ENCODE measurements around the gene DENND5A.

DENND5A gene

DNA sequence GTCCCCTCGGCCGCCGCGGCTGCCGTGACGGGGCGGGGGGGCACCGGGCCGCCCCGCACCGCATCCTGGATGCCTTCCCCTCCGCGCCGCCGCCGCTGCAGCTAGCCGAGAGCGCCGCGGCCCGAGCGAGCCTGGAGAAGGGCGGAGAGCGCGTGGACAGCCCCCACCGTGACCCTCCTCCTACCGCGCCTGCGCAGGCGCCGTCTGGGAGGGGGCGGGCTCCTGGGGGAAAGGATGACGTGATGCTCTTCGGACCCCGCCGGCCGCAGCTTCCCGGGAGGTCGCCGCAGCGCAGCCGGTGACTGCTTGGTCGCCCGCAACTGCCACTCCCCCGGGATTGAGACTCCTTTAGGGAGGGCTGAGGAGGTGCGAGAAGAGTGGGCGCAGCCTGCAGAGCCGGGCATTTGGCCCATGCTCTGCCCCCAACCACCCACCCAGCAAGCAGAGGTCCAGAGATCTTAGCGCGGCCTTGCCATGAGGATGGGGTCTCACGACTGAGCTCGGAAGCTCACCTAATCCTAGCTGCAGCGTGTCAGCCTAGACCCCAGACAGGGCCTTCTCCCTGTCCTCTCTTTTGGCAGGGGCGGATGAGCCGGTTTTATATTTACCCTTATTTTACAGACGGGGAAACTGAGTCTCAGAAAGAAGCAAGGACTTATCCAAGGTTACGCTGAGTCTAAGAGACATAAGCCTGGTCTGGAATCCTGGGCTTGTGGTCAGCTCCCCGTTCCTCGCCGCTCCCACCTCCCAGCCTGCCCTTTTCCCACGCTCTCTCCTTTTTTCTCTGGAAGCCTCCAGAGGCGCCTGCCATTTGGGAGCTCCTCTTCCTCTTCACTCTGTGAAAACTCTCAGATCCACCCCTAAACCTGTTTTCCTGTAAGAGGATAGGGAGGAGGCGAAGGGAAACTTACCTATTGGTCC, at the start of gene DENND5A:
Gene DENND5A (minus strand): TSS at position 140 of the 921 bp plus-strand sequence. CDS start 281 bp downstream, outside the sequence.
- DNase-seq (ENCODE audit: insufficient read length, low spot score) (peak; percentile 58), FAIRE-seq (no peak)

GRCh38 chr11:9314291-9315077, 49.3 kb upstream of the DENND5A start, which contains the start of gene TMEM41B:
TMEM41B (minus strand) TSS chr11:9314593; CDS start chr11:9314441, 152 bp downstream.
- DNase-seq (ENCODE audit: insufficient read length, low spot score) = peak; percentile 98
- FAIRE-seq = peak; percentile 90

DNA sequence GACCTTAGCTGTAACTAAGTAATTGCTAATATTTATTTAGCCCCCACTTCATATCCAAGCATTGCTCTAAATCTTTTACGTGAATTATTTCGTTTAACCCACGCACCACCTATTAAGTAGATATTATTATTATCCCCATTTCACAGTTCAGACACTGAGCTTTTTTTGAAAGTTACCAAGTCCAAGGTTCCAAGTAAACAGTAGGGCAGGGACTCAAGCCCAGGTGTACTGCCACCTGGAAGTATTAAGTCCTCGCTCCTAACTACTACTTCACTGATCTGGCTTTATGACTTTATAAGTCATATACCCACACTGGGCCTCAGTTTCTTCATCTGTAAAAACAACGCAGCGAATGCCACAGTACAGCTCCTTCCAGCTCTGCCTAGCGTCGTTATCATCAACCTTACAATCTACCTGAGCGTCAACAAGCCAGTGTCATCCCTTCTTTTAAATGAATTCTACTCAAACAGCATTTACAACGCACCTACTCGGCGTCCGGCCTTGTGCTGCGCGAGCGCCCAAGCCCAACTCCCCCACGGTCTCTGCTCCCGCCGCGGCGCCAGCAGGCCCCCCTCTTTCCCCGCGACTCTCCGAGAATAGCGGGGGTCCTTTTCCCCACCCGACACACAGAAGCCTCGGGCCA, 48.6 kb upstream of the DENND5A start:
- no peak for FAIRE-seq
- peak; percentile 16 for DNase-seq (ENCODE audit: insufficient read length, low spot score)

GRCh38 chr11:9310485-9311090, 45.4 kb upstream of the DENND5A start:
- no peak for DNase-seq (ENCODE audit: insufficient read length, low spot score)
- no peak for FAIRE-seq

DNA sequence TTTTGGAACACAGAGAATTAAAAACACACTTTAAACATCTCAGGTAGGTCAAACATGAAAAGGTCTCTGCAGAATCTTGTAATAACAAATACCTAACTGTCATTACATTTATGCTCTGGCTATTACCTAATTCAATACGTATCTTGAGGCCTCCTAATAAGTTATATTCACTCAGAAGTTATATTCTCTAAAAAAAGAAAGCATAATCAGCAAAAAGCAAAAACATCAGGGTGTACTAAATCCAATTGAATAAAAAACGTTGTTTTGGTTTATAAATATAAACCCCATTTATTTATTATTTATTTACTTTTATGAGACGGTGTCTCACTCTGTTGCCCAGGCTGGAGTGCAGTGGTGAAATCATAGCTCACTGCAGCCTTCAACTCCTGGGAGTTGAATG, 39.0 kb upstream of the DENND5A start:
- FAIRE-seq (no peak), DNase-seq (ENCODE audit: insufficient read length, low spot score) (no peak)

DNA sequence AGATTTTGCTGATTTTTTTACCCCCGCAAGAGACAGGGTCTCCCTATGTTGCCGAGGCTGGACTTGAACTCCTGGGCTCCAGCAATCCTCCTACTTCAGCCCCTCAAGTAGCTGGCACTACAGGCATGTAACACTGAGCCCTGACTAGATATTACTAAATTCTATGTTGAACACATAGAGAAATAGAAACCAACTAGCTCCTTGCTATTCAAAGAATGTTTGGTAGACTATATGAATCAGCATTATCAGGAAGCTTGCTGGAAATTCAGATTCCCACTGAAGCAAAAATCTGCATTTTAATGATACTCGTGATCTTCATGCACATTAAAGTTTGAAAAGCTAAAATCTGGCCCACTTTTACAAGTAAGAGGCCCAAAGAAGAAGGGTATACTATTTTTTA, 37.3 kb upstream of the DENND5A start:
- no peak for DNase-seq (ENCODE audit: insufficient read length, low spot score)
- FAIRE-seq = no peak

DNA sequence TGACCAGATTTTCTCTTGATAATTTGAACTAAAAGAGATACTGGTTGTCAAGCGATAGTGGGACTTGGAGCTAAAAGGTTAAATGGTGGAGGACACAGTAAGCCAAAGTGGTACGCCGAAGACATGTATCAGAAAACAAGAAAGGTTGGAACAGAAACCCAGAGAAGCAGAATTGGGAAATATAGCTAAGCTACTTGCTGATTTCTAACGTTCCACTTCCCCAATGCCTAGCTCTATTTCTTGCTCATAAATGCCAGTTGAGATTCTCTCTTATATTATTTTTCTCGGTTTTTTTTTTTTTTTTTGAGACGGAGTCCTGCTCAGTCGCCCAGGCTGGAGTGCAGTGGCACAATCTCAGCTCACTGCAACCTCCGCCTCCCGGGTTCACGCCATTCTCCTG, 36.6 kb upstream of the DENND5A start:
- FAIRE-seq (no peak), DNase-seq (ENCODE audit: insufficient read length, low spot score) (no peak)

DNA sequence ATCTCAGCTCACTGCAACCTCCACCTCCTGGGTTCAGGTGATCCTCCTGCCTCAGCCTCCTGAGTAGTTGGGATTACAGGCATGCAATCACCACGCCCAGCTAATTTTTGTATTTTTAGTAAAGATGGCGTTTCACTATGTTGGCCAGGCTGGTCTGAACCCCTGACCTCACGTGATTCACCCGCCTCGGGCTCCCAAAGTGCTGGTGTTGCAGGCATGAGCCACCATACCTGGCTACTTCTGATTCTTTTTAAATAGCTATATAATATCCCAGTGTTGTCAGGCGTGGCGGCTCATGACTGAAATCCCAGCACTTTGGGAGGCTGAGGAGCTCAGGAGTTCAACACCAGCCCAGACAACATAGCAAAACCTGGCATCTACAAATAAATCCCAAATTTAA, 28.5 kb upstream of the DENND5A start:
- DNase-seq (ENCODE audit: insufficient read length, low spot score) (no peak), FAIRE-seq (no peak)

- FAIRE-seq = no peak
- DNase-seq (ENCODE audit: insufficient read length, low spot score) = no peak
Measured at GRCh38 chr11:9285850-9286587, 20.9 kb upstream of the DENND5A start.

- FAIRE-seq (peak; percentile 95), DNase-seq (ENCODE audit: insufficient read length, low spot score) (peak; percentile 30)
Measured at GRCh38 chr11:9280655-9281301, 15.6 kb upstream of the DENND5A start.

DNA sequence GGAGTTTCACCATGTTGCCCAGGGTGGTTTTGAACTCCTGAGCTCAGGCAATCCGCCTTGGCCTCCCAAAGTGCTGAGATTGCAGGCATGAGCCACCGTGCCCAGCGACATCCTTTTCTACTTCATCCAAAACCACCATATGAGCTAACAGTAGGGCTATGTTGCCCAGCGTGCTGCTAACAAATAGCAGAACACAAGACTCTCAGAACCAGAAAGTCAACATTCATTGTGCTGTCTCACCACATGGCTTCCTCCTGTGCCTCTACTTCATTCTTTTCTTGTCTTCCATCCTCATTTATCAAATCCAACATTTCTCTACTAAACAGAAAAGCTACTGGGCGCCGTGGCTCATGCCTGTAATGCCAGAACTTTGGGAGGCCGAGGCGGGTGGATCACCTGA, 12.0 kb upstream of the DENND5A start:
- DNase-seq (ENCODE audit: insufficient read length, low spot score) (no peak), FAIRE-seq (no peak)

DNA sequence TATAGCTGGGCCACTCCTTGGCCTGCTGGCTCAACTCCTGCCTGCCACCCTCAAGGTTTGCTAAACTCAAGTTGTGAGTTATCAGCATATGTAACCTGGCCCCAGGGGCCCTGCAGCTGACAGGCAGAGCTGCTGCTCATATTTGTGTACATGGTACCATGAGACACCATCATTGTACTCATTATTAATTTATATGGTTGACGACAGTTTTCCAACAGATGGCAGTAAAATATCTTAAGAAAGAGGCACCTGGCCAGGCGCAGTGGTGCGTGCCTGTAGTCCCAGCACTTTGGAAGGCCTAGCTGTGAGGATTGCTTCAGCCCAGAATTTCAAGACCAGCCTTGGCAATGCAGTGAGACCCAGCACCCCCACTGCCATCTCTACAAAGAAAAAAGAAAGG, 11.4 kb upstream of the DENND5A start:
- no peak for DNase-seq (ENCODE audit: insufficient read length, low spot score)
- FAIRE-seq = no peak

DNA sequence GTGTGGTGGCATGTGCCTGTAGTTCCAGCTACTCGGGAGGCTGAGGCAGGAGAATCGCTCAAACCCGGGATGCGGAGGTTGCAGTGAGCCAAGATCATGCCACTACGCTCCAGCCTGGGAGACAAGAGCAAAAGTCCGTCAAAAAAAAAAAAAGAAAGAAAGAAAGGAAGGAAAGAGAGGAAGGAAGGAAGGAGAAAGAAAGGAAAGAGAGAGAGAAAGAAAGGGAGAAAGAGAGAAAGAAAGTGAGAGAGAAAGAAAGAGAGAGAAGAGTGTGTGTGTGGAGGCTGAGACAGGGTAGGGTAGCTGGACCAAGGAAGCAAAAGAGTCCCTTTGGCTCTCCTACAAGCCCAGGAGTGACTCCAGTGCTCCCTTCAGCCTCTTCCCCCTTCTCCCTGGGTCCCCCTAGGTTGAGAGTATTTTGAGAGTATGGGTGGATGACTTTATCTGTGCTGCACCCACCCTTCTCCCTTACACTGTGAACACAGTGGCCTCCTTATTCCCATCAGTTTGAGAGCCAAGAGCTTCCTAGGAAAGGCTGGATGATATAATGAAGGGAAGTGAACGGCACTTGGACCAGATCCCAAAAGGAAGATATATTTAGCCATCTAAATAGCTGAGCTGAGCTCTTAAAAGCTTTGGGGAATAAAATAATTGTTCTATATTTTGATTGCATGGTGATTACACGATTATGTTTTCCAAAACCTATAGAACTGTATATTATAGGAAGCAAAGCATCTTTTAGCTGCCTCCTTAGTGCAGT, 9.5 kb upstream of the DENND5A start:
- no peak for DNase-seq (ENCODE audit: insufficient read length, low spot score)
- FAIRE-seq = no peak

GRCh38 chr11:9273376-9274336, 8.5 kb upstream of the DENND5A start:
- no peak for DNase-seq (ENCODE audit: insufficient read length, low spot score)
- no peak for FAIRE-seq

DNA sequence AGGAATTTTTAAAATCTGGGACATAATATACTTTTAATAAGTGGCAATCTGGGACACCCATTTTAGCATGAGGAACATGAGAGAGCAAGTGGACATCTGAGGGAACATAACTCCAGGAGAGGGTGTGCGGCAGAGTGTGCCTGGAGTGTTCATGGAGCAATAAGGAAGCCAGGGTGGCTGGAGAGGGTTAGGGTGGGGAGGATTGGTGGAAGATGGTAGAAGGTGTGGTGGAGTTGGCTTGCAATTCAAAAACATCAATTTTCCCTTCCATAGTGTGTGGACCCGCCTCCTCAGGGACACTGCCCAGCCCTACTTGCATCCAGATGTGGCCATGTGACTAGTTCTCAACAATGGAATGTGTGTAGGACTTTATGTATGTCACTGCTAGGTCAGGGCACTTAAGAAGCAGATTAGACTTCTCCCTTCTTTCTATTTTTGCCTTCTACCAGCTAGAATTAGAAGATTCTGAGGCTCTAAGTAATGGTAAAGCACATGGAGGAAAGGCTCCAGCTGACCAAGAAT, 4.4 kb upstream of the DENND5A start:
- DNase-seq (ENCODE audit: insufficient read length, low spot score) = no peak
- FAIRE-seq = no peak

GRCh38 chr11:9267680-9268079, 2.5 kb upstream of the DENND5A start:
- no peak for DNase-seq (ENCODE audit: insufficient read length, low spot score)
- no peak for FAIRE-seq

DNA sequence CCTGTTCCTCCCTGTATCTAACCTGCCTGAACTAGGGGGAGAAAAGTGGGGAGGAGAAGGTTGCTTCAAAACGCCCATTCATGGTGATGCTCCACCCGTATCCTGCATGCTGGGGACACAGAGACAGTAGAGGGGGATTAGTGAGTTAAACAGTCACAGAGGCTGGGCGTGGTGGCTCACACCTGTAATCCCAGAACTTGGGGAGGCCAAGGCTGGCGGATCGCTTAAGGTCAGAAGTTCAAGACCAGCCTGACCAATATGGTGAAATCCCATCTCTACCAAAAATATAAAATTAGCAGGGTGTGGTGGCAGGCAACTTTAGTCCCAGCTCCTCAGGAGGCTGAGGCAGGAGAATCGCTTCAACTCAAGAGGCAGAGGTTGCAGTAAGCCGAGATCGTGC, 1.8 kb upstream of the DENND5A start:
- DNase-seq (ENCODE audit: insufficient read length, low spot score) = no peak
- no peak for FAIRE-seq

Data from GM19239 (cell line).